Measurements from ENCODE around the gene KNOP1.

The KNOP1 gene

GRCh38 chr16:19701091-19701490 lies 16.9 kb downstream of the KNOP1 start:
- Histone ChIP-seq H3K4me3 (ENCODE audit: low read length, poor library complexity, severe bottlenecking) (no peak overlapping the region), H3K4me2 (ENCODE audit: low read depth, low read length, poor library complexity, severe bottlenecking) (no peak overlapping the region), H3K79me2 (ENCODE audit: insufficient read depth, low read length) (no peaks in the 10 kb centered on the region), H4K20me1 (ENCODE audit: insufficient read depth, low read length, poor library complexity, severe bottlenecking) (no peaks in the 10 kb centered on the region), H3K27me3 (ENCODE audit: insufficient read depth, low read length, poor library complexity, severe bottlenecking) (no peaks in the 10 kb centered on the region), H3K9ac (ENCODE audit: low read depth, low read length, poor library complexity, severe bottlenecking) (no peak overlapping the region), H3K4me1 (ENCODE audit: insufficient read depth, low read length, poor library complexity, severe bottlenecking) (no peaks in the 10 kb centered on the region), H2AFZ (ENCODE audit: low read length) (no peak overlapping the region), H3K36me3 (ENCODE audit: insufficient read depth, low read length) (peaks cover 40% of the 10 kb centered on the region; the same call in 1 of the 2 replicates), H3F3A (ENCODE audit: low read depth) (no peaks in the 10 kb centered on the region), H3K9me2 (replicated peaks; ENCODE audit: low read depth, low read length) (no peaks in the 10 kb centered on the region), H3K9me3 (ENCODE audit: insufficient read depth, low read depth, low read length) (no peaks in the 10 kb centered on the region)
- TF ChIP-seq CTCF (conservative IDR thresholded peaks at IDR 0.05; ENCODE audit: low read length) (no peak), EZH2phosphoT487 (IDR thresholded peaks at IDR 0.05; ENCODE audit: borderline replicate concordance) (no peak)

DNA sequence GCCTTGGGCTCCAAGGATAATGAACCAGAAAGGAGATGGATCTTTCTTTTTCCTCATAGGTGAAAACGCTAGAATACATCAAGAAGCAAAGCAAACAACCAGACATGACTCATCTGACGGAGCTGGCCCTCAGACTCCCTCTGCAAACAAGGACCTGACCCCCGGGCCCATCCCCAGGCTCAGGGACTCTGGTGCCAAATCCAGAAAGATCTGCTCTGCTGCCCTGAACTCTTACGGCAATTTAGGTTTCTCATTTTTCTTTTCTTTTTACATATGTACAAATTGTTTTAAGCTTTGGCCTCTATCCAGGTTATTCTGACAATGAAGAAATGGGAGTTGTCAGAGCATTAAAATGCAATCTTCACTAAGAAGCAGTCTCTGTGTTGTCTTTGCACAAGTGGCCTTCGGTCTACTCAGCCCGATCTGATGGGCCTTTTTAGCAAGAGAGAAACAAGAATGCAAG lies 17.7 kb downstream of the KNOP1 start:
- no peak for TF ChIP-seq CTCF (conservative IDR thresholded peaks at IDR 0.05; ENCODE audit: low read length)
- no peak for TF ChIP-seq EZH2phosphoT487 (IDR thresholded peaks at IDR 0.05; ENCODE audit: borderline replicate concordance)
- H3K27me3 ChIP-seq (ENCODE audit: insufficient read depth, low read length, poor library complexity, severe bottlenecking) = no peaks in the 10 kb centered on the region
- H3K9me3 ChIP-seq (ENCODE audit: insufficient read depth, low read depth, low read length) = no peaks in the 10 kb centered on the region
- peaks cover 33% of the 10 kb centered on the region; the same call in 1 of the 2 replicates for H3K36me3 ChIP-seq (ENCODE audit: insufficient read depth, low read length)
- no peaks in the 10 kb centered on the region for H4K20me1 ChIP-seq (ENCODE audit: insufficient read depth, low read length, poor library complexity, severe bottlenecking)
- no peak overlapping the region for H3K4me2 ChIP-seq (ENCODE audit: low read depth, low read length, poor library complexity, severe bottlenecking)
- H3K4me3 ChIP-seq (ENCODE audit: low read length, poor library complexity, severe bottlenecking) = no peak overlapping the region
- H3K9ac ChIP-seq (ENCODE audit: low read depth, low read length, poor library complexity, severe bottlenecking) = no peak overlapping the region
- no peaks in the 10 kb centered on the region for H3K9me2 ChIP-seq (replicated peaks; ENCODE audit: low read depth, low read length)
- no peaks in the 10 kb centered on the region for H3K4me1 ChIP-seq (ENCODE audit: insufficient read depth, low read length, poor library complexity, severe bottlenecking)
- H2AFZ ChIP-seq (ENCODE audit: low read length) = no peak overlapping the region
- no peaks in the 10 kb centered on the region for H3K79me2 ChIP-seq (ENCODE audit: insufficient read depth, low read length)
- no peaks in the 10 kb centered on the region for H3F3A ChIP-seq (ENCODE audit: low read depth)

GRCh38 chr16:19699472-19699871 lies 18.6 kb downstream of the KNOP1 start:
- Histone ChIP-seq H3K27me3 (ENCODE audit: insufficient read depth, low read length, poor library complexity, severe bottlenecking) (no peaks in the 10 kb centered on the region), H3K9me3 (ENCODE audit: insufficient read depth, low read depth, low read length) (no peaks in the 10 kb centered on the region), H3F3A (ENCODE audit: low read depth) (no peaks in the 10 kb centered on the region), H4K20me1 (ENCODE audit: insufficient read depth, low read length, poor library complexity, severe bottlenecking) (no peaks in the 10 kb centered on the region), H3K36me3 (ENCODE audit: insufficient read depth, low read length) (peaks cover 24% of the 10 kb centered on the region; the same call in 1 of the 2 replicates), H3K79me2 (ENCODE audit: insufficient read depth, low read length) (no peaks in the 10 kb centered on the region), H3K4me3 (ENCODE audit: low read length, poor library complexity, severe bottlenecking) (no peak overlapping the region), H3K9ac (ENCODE audit: low read depth, low read length, poor library complexity, severe bottlenecking) (no peak overlapping the region), H3K9me2 (replicated peaks; ENCODE audit: low read depth, low read length) (no peaks in the 10 kb centered on the region), H3K4me2 (ENCODE audit: low read depth, low read length, poor library complexity, severe bottlenecking) (no peak overlapping the region), H3K4me1 (ENCODE audit: insufficient read depth, low read length, poor library complexity, severe bottlenecking) (no peaks in the 10 kb centered on the region), H2AFZ (ENCODE audit: low read length) (no peak overlapping the region)
- TF ChIP-seq CTCF (conservative IDR thresholded peaks at IDR 0.05; ENCODE audit: low read length) (no peak), EZH2phosphoT487 (IDR thresholded peaks at IDR 0.05; ENCODE audit: borderline replicate concordance) (no peak)
